Measurements from ENCODE around the gene SYMPK.

DNA sequence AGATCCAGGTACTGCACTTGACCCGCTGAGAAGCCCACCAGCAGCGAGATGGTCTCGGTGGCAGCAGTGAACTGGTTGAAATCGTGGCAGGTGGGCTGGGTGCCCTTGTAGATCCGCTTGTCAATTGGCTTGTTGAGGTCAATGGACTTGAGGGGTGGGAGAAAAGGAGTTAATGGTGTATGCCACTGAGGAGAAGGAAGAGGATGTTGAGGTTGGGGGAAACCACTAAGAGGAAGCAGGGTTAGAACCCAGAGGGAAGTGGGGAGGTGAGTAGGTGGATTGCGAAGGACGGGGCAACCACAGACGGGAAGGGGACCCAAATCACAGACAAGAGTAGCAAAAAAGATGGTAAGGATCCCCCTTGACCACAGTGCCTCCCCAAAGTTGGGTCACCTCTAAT, 72.0 kb downstream of the SYMPK start:
- no peak for TF ChIP-seq EZH2phosphoT487 (conservative IDR thresholded peaks at IDR 0.05; ENCODE audit: low read length)
- TF ChIP-seq, protein P1, sequence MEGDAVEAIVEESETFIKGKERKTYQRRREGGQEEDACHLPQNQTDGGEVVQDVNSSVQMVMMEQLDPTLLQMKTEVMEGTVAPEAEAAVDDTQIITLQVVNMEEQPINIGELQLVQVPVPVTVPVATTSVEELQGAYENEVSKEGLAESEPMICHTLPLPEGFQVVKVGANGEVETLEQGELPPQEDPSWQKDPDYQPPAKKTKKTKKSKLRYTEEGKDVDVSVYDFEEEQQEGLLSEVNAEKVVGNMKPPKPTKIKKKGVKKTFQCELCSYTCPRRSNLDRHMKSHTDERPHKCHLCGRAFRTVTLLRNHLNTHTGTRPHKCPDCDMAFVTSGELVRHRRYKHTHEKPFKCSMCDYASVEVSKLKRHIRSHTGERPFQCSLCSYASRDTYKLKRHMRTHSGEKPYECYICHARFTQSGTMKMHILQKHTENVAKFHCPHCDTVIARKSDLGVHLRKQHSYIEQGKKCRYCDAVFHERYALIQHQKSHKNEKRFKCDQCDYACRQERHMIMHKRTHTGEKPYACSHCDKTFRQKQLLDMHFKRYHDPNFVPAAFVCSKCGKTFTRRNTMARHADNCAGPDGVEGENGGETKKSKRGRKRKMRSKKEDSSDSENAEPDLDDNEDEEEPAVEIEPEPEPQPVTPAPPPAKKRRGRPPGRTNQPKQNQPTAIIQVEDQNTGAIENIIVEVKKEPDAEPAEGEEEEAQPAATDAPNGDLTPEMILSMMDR (IDR thresholded peaks at IDR 0.05; ENCODE audit: insufficient read depth, low read length, poor library complexity, severe bottlenecking) = no peak
